Aorta (tissue), 5 donors: ENCODE measurements around the gene UGP2. TPM values are rescaled to one million over a fixed set of nuclear protein-coding genes. Genes with fewer than 3 reads are reported as not detected.
A peak's percentile ranks its signal among the peaks of the same experiment; 100 is the strongest.

Experiments
- ATAC-seq: fragments of 200-7000 bp; cut with Tn5 transposase; one replicate; pipeline ENCODE4 v1.9.1; 2022; ENCODE audit warnings: moderate library complexity; ENCODE audit not compliant: low FRiP score
- DNase-seq, 2 donors: peaks; one replicate each; pipeline ENCODE4 v3.0.0-alpha.2; 2020
- H3K27ac ChIP-seq, 2 donors: one replicate each; pipeline ENCODE4 v1.5.1; 2013; ENCODE audit warnings: low read length in 2 of 2, mild to moderate bottlenecking in 2 of 2, moderate library complexity in 2 of 2, control low read depth in 1 of 2, inconsistent platforms in 1 of 2, low read depth in 1 of 2
- H3K27me3 ChIP-seq, 2 donors: one replicate each; pipeline ENCODE4 v1.6.1; 2013; ENCODE audit warnings: control low read depth in 1 of 2, low read length in 1 of 2, mild to moderate bottlenecking in 1 of 2, moderate library complexity in 1 of 2; ENCODE audit not compliant: insufficient read depth in 2 of 2, control insufficient read depth in 1 of 2
- H3K36me3 ChIP-seq, 2 donors: one replicate each; pipeline ENCODE4 v1.6.1; 2013; ENCODE audit warnings: control low read depth in 1 of 2, low read length in 1 of 2, mild to moderate bottlenecking in 1 of 2; ENCODE audit not compliant: insufficient read depth in 2 of 2, control insufficient read depth in 1 of 2
- H3K4me1 ChIP-seq, 2 donors: one replicate each; pipeline ENCODE4 v1.6.1; 2013; ENCODE audit warnings: low read length in 2 of 2, control low read depth in 1 of 2, mild to moderate bottlenecking in 1 of 2, moderate library complexity in 1 of 2; ENCODE audit not compliant: insufficient read depth in 2 of 2, control insufficient read depth in 1 of 2
- H3K4me3 ChIP-seq, 2 donors: one replicate each; pipeline ENCODE4 v1.5.1; 2013; ENCODE audit warnings: low read length in 2 of 2, control low read depth in 1 of 2, mild to moderate bottlenecking in 1 of 2
- H3K9me3 ChIP-seq: one replicate; pipeline ENCODE4 v1.6.1; 2013; ENCODE audit warnings: mild to moderate bottlenecking, low read length; ENCODE audit not compliant: control insufficient read depth
- WGBS, 2 donors: extraction: QIAGEN DNeasy Blood & Tissue Kit; methylation state at CpG; one replicate each; pipeline ENCODE4 v1.1.7; 2013; 5-methylcytosine and 5-hydroxymethylcytosine counted together
- intact Hi-C, 2 donors: fragments of 100-400 bp; cut with DNase I; formaldehyde crosslinking; loops; one replicate each; pipeline versions ENCODE4 v1.14.2 to v1.15.0; 2022
- polyA plus RNA-seq, 2 donors: library from polyadenylated mRNA; stranded (reverse); fragments of 200-250 nt; gene quantifications; one replicate each; pipeline ENCODE4 v1.2.3, GENCODE V29; 2013
- total RNA-seq, 2 donors: library from RNA; stranded (reverse); fragmentation: NEBNext Ultra II Directional; extraction: Animal tissue kit (Norgen Biotek cat#: 25700); gene quantifications; one replicate each; pipeline ENCODE4 v1.2.1, GENCODE V29; 2021
- donor health status: healthy with polysubstance abuse.
- donor health status: Bipolar disorder and iron deficiency.
- donor health status: DM: no; HTN: no; CAD: no.
- donor health status: DM: no; HTN: no; CAD: no.
- donor health status: DM: yes; HTN: yes; CAD: no.

Gene UGP2
- total and polyA plus RNA-seq, 4 donors: 166 to 422 (median 179) TPM

- intact Hi-C loops: loop anchor here (5.0 to 10.0 kb wide), 3 partner anchors 166 to 279 kb away; partner anchors contain the start of genes MDH1 (in 1 of the 2) and WDPCP (in 1 of the 2)
- no peak for ATAC-seq
- 13 to 20% methylated on average over 1 of the region's 1 CpG for WGBS, 2 donors
- H3K4me3 ChIP-seq: no peak overlapping the region
- H3K27me3 ChIP-seq: no peaks in the 10 kb centered on the region
- H3K4me1 ChIP-seq: peaks cover 0 to 4% of the 10 kb centered on the region in 2 donors
- H3K9me3 ChIP-seq: no peaks in the 10 kb centered on the region
- no peaks in the 10 kb centered on the region for H3K36me3 ChIP-seq
- no peak for DNase-seq
- H3K27ac ChIP-seq: no peak overlapping the region
Observed at GRCh38 chr2:63863707-63864106, 22.0 kb downstream of the UGP2 start.

GRCh38 chr2:63865159-63865799 is 23.6 kb downstream of the UGP2 start:
- intact Hi-C loops: loop anchor here in 1 of 2 donors (10.0 kb wide), 1 partner anchor 280 kb away; the partner anchor contains the start of genes MDH1 and WDPCP
- 88 to 90% methylated on average over 6 of the region's 6 CpGs for WGBS, 2 donors
- H3K27me3 ChIP-seq: no peaks in the 10 kb centered on the region
- H3K4me3 ChIP-seq: no peak overlapping the region
- H3K9me3 ChIP-seq: no peaks in the 10 kb centered on the region
- no peaks in the 10 kb centered on the region for H3K36me3 ChIP-seq
- ATAC-seq (no peak), DNase-seq (no peak)
- no peak overlapping the region for H3K27ac ChIP-seq
- H3K4me1 ChIP-seq: peaks cover 0 to 4% of the 10 kb centered on the region in 2 donors

- Histone ChIP-seq H3K27me3 (no peaks in the 10 kb centered on the region), H3K27ac (no peak overlapping the region), H3K4me1 (peaks cover 1 to 4% of the 10 kb centered on the region in 2 donors), H3K36me3 (no peaks in the 10 kb centered on the region), H3K9me3 (no peaks in the 10 kb centered on the region), H3K4me3 (no peak overlapping the region)
- ATAC-seq: no peak
- intact Hi-C loops: loop anchor here in 1 of 2 donors (10.0 kb wide), 1 partner anchor 281 kb away; the partner anchor contains the start of genes MDH1 and WDPCP
- WGBS, 2 donors: 70 to 75% methylated on average over 2 of the region's 2 CpGs
- no peak for DNase-seq
Observed at GRCh38 chr2:63866009-63866709, 24.5 kb downstream of the UGP2 start.

GRCh38 chr2:63870679-63871078 is 29.0 kb downstream of the UGP2 start:
- Histone ChIP-seq H3K36me3 (peaks cover 0 to 2% of the 10 kb centered on the region in 2 donors), H3K27me3 (no peaks in the 10 kb centered on the region), H3K27ac (no peak overlapping the region), H3K9me3 (no peaks in the 10 kb centered on the region), H3K4me1 (peaks cover 6 to 20% of the 10 kb centered on the region in 2 donors), H3K4me3 (no peak overlapping the region)
- intact Hi-C loops: no loop called here
- 91 to 94% methylated on average over 4 of the region's 4 CpGs for WGBS, 2 donors
- ATAC-seq (no peak), DNase-seq (no peak)

GRCh38 chr2:63871864-63872263 is 30.2 kb downstream of the UGP2 start:
- ATAC-seq: no peak
- H3K9me3 ChIP-seq: no peaks in the 10 kb centered on the region
- H3K36me3 ChIP-seq: peaks cover 0 to 2% of the 10 kb centered on the region in 2 donors
- H3K4me1 ChIP-seq: peaks cover 6 to 26% of the 10 kb centered on the region in 2 donors
- no peak overlapping the region for H3K4me3 ChIP-seq
- intact Hi-C loops: no loop called here
- no peaks in the 10 kb centered on the region for H3K27me3 ChIP-seq
- 16 to 20% methylated on average over 4 of the region's 4 CpGs for WGBS, 2 donors
- DNase-seq: no peak
- H3K27ac ChIP-seq: peak overlapping the region in 1 of 2 donors; percentile 60

GRCh38 chr2:63872571-63873328 is 31.1 kb downstream of the UGP2 start:
- no peaks in the 10 kb centered on the region for H3K9me3 ChIP-seq
- peak overlapping the region in 1 of 2 donors; percentile 51 for H3K27ac ChIP-seq
- no peaks in the 10 kb centered on the region for H3K27me3 ChIP-seq
- peaks cover 6 to 26% of the 10 kb centered on the region in 2 donors for H3K4me1 ChIP-seq
- DNase-seq: no peak
- WGBS, 2 donors: 19 to 21% methylated on average over 6 of the region's 6 CpGs
- H3K36me3 ChIP-seq: peaks cover 0 to 2% of the 10 kb centered on the region in 2 donors
- H3K4me3 ChIP-seq: no peak overlapping the region
- intact Hi-C loops: no loop called here
- no peak for ATAC-seq

GRCh38 chr2:63874204-63875130 is 32.8 kb downstream of the UGP2 start:
- peaks cover 0 to 2% of the 10 kb centered on the region in 2 donors for H3K36me3 ChIP-seq
- no peak overlapping the region for H3K4me3 ChIP-seq
- H3K4me1 ChIP-seq: peaks cover 6 to 26% of the 10 kb centered on the region in 2 donors
- no peak for ATAC-seq
- H3K27ac ChIP-seq: peak overlapping the region; percentile 51 to 84
- WGBS, 2 donors: 95 to 96% methylated on average over 5 of the region's 5 CpGs
- intact Hi-C loops: no loop called here
- DNase-seq: no peak
- H3K9me3 ChIP-seq: no peaks in the 10 kb centered on the region
- no peaks in the 10 kb centered on the region for H3K27me3 ChIP-seq

GRCh38 chr2:63875131-63875527 is 33.4 kb downstream of the UGP2 start:
- H3K4me3 ChIP-seq: no peak overlapping the region
- H3K9me3 ChIP-seq: no peaks in the 10 kb centered on the region
- ATAC-seq (no peak), DNase-seq (no peak)
- H3K27ac ChIP-seq: no peak overlapping the region
- no peaks in the 10 kb centered on the region for H3K27me3 ChIP-seq
- peaks cover 0 to 2% of the 10 kb centered on the region in 2 donors for H3K36me3 ChIP-seq
- intact Hi-C loops: no loop called here
- H3K4me1 ChIP-seq: peaks cover 6 to 26% of the 10 kb centered on the region in 2 donors
- 0 to 7% methylated on average over 1 of the region's 1 CpG for WGBS, 2 donors
